ENCODE measurements around the gene MEX3A.
"Not testable (repeated sequence)": the region's sequence is repeated elsewhere in the genome, so short reads cannot be mapped to it uniquely, and the experiment has no call there.

The MEX3A gene

GRCh38 chr1:156075162-156075561, 7.1 kb downstream of the MEX3A start:
- CTCF ChIA-PET: interaction anchor here (1.0 to 1.9 kb wide), 3 partner anchors 8 to 96 kb away, joined by 3 to 10 read pairs (median 4); no protein-coding TSS in a partner anchor
- TF ChIP-seq L3MBTL2 (conservative IDR thresholded peaks at IDR 0.05): no peak
- TF ChIP-seq SUZ12 (IDR thresholded peaks at IDR 0.05): no peak
- TF ChIP-seq FOXK2 (IDR thresholded peaks at IDR 0.05): no peak
- no peak for TF ChIP-seq ARNT (IDR thresholded peaks at IDR 0.05)
- no peak for TF ChIP-seq LEF1 (IDR thresholded peaks at IDR 0.05; ENCODE audit: borderline replicate concordance)
- no peak for TF ChIP-seq SP1 (IDR thresholded peaks at IDR 0.05)
- no peak for TF ChIP-seq PKNOX1 (IDR thresholded peaks at IDR 0.05)
- no peak for TF ChIP-seq TARDBP (IDR thresholded peaks at IDR 0.05)
- no peak for TF ChIP-seq FOXA1 (IDR thresholded peaks at IDR 0.05)
- TF ChIP-seq FOXM1 (IDR thresholded peaks at IDR 0.05; ENCODE audit: borderline replicate concordance): no peak
- TF ChIP-seq NFRKB (IDR thresholded peaks at IDR 0.05): no peak
- TF ChIP-seq BHLHE40 (IDR thresholded peaks at IDR 0.05; ENCODE audit: borderline replicate concordance): no peak
- no peak for TF ChIP-seq ZNF384 (IDR thresholded peaks at IDR 0.05)
- no peak for DNase-seq (ENCODE audit: extremely low spot score)
- POLR2A ChIA-PET: no interaction called here

- POLR2A ChIA-PET: no interaction called here
- TF ChIP-seq FOXA1 (IDR thresholded peaks at IDR 0.05) (no peak), LEF1 (IDR thresholded peaks at IDR 0.05; ENCODE audit: borderline replicate concordance) (no peak), BHLHE40 (IDR thresholded peaks at IDR 0.05; ENCODE audit: borderline replicate concordance) (no peak), CTBP1 (IDR thresholded peaks at IDR 0.05; ENCODE audit: borderline replicate concordance) (no peak), FOXK2 (IDR thresholded peaks at IDR 0.05) (no peak), L3MBTL2 (conservative IDR thresholded peaks at IDR 0.05) (no peak), ARNT (IDR thresholded peaks at IDR 0.05) (no peak), SUZ12 (IDR thresholded peaks at IDR 0.05) (no peak), NFRKB (IDR thresholded peaks at IDR 0.05) (no peak), PKNOX1 (IDR thresholded peaks at IDR 0.05) (no peak), HDGF (IDR thresholded peaks at IDR 0.05; ENCODE audit: borderline replicate concordance) (no peak), ZNF384 (IDR thresholded peaks at IDR 0.05) (no peak), SP1 (IDR thresholded peaks at IDR 0.05) (no peak), ELF4 (IDR thresholded peaks at IDR 0.05) (no peak), TARDBP (IDR thresholded peaks at IDR 0.05) (no peak), FOXM1 (IDR thresholded peaks at IDR 0.05; ENCODE audit: borderline replicate concordance) (no peak)
- CTCF ChIA-PET: interaction anchor here (1.0 to 1.9 kb wide), 3 partner anchors 8 to 96 kb away, joined by 3 to 10 read pairs (median 4); no protein-coding TSS in a partner anchor
- no peak for DNase-seq (ENCODE audit: extremely low spot score)
Observed at GRCh38 chr1:156074661-156075060, 7.6 kb downstream of the MEX3A start.

GRCh38 chr1:156073740-156074139, 8.5 kb downstream of the MEX3A start:
- no peak for DNase-seq (ENCODE audit: extremely low spot score)
- TF ChIP-seq FOXK2 (IDR thresholded peaks at IDR 0.05): no peak
- no peak for TF ChIP-seq NFRKB (IDR thresholded peaks at IDR 0.05)
- TF ChIP-seq BHLHE40 (IDR thresholded peaks at IDR 0.05; ENCODE audit: borderline replicate concordance): no peak
- TF ChIP-seq FOXM1 (IDR thresholded peaks at IDR 0.05; ENCODE audit: borderline replicate concordance): no peak
- TF ChIP-seq LEF1 (IDR thresholded peaks at IDR 0.05; ENCODE audit: borderline replicate concordance): no peak
- no peak for TF ChIP-seq TARDBP (IDR thresholded peaks at IDR 0.05)
- TF ChIP-seq HDGF (IDR thresholded peaks at IDR 0.05; ENCODE audit: borderline replicate concordance): no peak
- no peak for TF ChIP-seq ZNF384 (IDR thresholded peaks at IDR 0.05)
- no peak for TF ChIP-seq ELF4 (IDR thresholded peaks at IDR 0.05)
- TF ChIP-seq FOXA1 (IDR thresholded peaks at IDR 0.05): no peak
- no peak for TF ChIP-seq ARNT (IDR thresholded peaks at IDR 0.05)
- no peak for TF ChIP-seq L3MBTL2 (conservative IDR thresholded peaks at IDR 0.05)
- TF ChIP-seq CTBP1 (IDR thresholded peaks at IDR 0.05; ENCODE audit: borderline replicate concordance): no peak
- no peak for TF ChIP-seq SUZ12 (IDR thresholded peaks at IDR 0.05)
- TF ChIP-seq SP1 (IDR thresholded peaks at IDR 0.05): no peak
- TF ChIP-seq PKNOX1 (IDR thresholded peaks at IDR 0.05): no peak
- ChIA-PET CTCF (interaction anchor here (0.7 to 1.2 kb wide), 3 partner anchors 56 to 77 kb away, joined by 3 read pairs; no protein-coding TSS in a partner anchor), POLR2A (interaction anchor here (1.2 to 1.3 kb wide), 4 partner anchors 20 to 214 kb away, joined by 3 to 4 read pairs (median 3); partner anchors contain the start of genes KHDC4, SYT11 and UBQLN4)

- CTCF ChIA-PET: interaction anchor here (0.6 to 1.2 kb wide), 4 partner anchors 57 to 288 kb away, joined by 3 to 4 read pairs (median 3); no protein-coding TSS in a partner anchor
- TF ChIP-seq ZNF384 (IDR thresholded peaks at IDR 0.05): no peak
- no peak for TF ChIP-seq FOXK2 (IDR thresholded peaks at IDR 0.05)
- no peak for TF ChIP-seq LEF1 (IDR thresholded peaks at IDR 0.05; ENCODE audit: borderline replicate concordance)
- no peak for TF ChIP-seq SP1 (IDR thresholded peaks at IDR 0.05)
- TF ChIP-seq HDGF (IDR thresholded peaks at IDR 0.05; ENCODE audit: borderline replicate concordance): no peak
- TF ChIP-seq CTBP1 (IDR thresholded peaks at IDR 0.05; ENCODE audit: borderline replicate concordance): no peak
- no peak for TF ChIP-seq ELF4 (IDR thresholded peaks at IDR 0.05)
- no peak for TF ChIP-seq FOXA1 (IDR thresholded peaks at IDR 0.05)
- no peak for TF ChIP-seq L3MBTL2 (conservative IDR thresholded peaks at IDR 0.05)
- no peak for TF ChIP-seq NFRKB (IDR thresholded peaks at IDR 0.05)
- TF ChIP-seq ARNT (IDR thresholded peaks at IDR 0.05): no peak
- TF ChIP-seq FOXM1 (IDR thresholded peaks at IDR 0.05; ENCODE audit: borderline replicate concordance): no peak
- TF ChIP-seq SUZ12 (IDR thresholded peaks at IDR 0.05): no peak
- TF ChIP-seq BHLHE40 (IDR thresholded peaks at IDR 0.05; ENCODE audit: borderline replicate concordance): no peak
- no peak for TF ChIP-seq PKNOX1 (IDR thresholded peaks at IDR 0.05)
- TF ChIP-seq TARDBP (IDR thresholded peaks at IDR 0.05): no peak
- POLR2A ChIA-PET: interaction anchor here (1.2 to 1.3 kb wide), 4 partner anchors 20 to 214 kb away, joined by 3 to 4 read pairs (median 3); partner anchors contain the start of genes KHDC4, SYT11 and UBQLN4
- no peak for DNase-seq (ENCODE audit: extremely low spot score)
Observed at GRCh38 chr1:156073110-156073687, 9.1 kb downstream of the MEX3A start.

- POLR2A ChIA-PET: no interaction called here
- no peak for DNase-seq (ENCODE audit: extremely low spot score)
- no peak for TF ChIP-seq TARDBP (IDR thresholded peaks at IDR 0.05)
- TF ChIP-seq BHLHE40 (IDR thresholded peaks at IDR 0.05; ENCODE audit: borderline replicate concordance): no peak
- no peak for TF ChIP-seq CTBP1 (IDR thresholded peaks at IDR 0.05; ENCODE audit: borderline replicate concordance)
- TF ChIP-seq SP1 (IDR thresholded peaks at IDR 0.05): no peak
- no peak for TF ChIP-seq FOXK2 (IDR thresholded peaks at IDR 0.05)
- no peak for TF ChIP-seq HDGF (IDR thresholded peaks at IDR 0.05; ENCODE audit: borderline replicate concordance)
- TF ChIP-seq ZNF384 (IDR thresholded peaks at IDR 0.05): no peak
- no peak for TF ChIP-seq LEF1 (IDR thresholded peaks at IDR 0.05; ENCODE audit: borderline replicate concordance)
- TF ChIP-seq ELF4 (IDR thresholded peaks at IDR 0.05): no peak
- TF ChIP-seq ARNT (IDR thresholded peaks at IDR 0.05): no peak
- no peak for TF ChIP-seq PKNOX1 (IDR thresholded peaks at IDR 0.05)
- TF ChIP-seq L3MBTL2 (conservative IDR thresholded peaks at IDR 0.05): no peak
- CTCF ChIA-PET: no interaction called here
Observed at GRCh38 chr1:156072251-156072650, 10.0 kb downstream of the MEX3A start.

GRCh38 chr1:156071332-156071816, 10.9 kb downstream of the MEX3A start:
- CTCF ChIA-PET; POLR2A ChIA-PET; DNase-seq (ENCODE audit: extremely low spot score): not testable (repeated sequence)
